ENCODE data around the gene TRIM41.

GRCh38 chr5:181248277-181248676 lies 25.2 kb downstream of the TRIM41 start:
- TF ChIP-seq CTCF (IDR thresholded peaks at IDR 0.05; ENCODE audit: poor library complexity) = no peak
- no peak for TF ChIP-seq EZH2 (IDR thresholded peaks at IDR 0.05; ENCODE audit: borderline replicate concordance)
- no peak for TF ChIP-seq EZH2phosphoT487 (IDR thresholded peaks at IDR 0.05; ENCODE audit: low read depth, severe bottlenecking, unreplicated experiment)
